ENCODE measurements around the gene DAGLB.
A peak's percentile ranks its signal among the peaks of the same experiment; 100 is the strongest.
"Not testable (repeated sequence)": the region's sequence is repeated elsewhere in the genome, so short reads cannot be mapped to it uniquely, and the experiment has no call there.

DAGLB gene

DNA sequence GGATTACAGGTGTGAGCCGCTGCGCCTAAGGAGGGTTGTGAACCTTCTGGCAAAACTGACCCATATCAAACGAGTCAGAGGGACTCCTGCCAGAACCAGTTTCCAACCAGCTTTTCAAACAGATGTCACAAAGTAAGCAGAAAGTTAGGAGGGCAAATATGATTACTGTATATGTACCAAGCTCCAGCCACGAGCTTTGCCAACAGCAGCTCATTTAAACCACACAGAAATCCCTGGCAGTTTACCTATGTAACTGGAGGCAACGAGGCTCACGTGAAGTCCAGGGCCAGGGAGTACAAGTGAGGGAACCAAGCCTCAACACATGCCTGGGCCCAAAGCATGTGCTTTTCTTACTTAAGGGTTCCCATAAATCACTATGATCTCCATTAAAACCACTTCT lies 12.5 kb upstream of the DAGLB start:
- no peak for DNase-seq

DNA sequence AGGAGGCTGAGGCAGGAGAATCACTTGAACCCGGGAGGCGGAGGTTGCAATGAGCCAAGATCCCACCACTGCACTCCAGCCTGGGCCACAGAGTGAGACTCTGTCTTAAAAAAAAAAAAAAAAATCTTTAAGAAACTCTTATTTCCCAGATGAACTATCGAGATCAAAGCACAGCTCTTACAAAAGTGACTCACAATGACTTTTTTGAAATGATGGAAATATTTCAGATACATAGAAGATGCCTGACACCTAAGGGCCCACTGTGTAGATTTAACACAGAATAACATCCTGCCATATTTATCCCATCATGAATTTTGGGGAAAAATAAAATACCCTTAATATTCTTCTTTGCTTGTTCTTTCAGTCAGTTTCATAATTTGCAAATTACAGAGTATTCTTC lies 10.9 kb upstream of the DAGLB start:
- not testable (repeated sequence) for DNase-seq

DNA sequence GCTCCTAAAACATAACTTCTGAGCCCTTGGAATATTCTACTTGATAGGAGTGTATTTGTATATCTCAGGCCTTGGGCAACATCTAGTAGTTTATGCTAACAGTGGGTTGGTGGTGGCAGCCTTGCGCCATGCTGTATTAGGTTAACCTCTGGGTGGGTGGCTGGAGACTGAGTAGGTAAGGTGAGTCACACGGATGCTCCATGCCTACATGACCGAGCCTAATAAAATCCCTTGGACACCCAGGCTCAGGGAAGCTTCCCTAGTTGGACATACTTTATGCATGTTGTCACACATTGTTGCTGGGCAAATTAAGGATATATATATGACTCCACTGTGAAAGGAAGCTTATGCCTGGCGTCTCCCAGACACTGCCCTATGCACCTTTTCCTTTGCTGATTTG lies 6.0 kb upstream of the DAGLB start:
- no peak for DNase-seq

DNA sequence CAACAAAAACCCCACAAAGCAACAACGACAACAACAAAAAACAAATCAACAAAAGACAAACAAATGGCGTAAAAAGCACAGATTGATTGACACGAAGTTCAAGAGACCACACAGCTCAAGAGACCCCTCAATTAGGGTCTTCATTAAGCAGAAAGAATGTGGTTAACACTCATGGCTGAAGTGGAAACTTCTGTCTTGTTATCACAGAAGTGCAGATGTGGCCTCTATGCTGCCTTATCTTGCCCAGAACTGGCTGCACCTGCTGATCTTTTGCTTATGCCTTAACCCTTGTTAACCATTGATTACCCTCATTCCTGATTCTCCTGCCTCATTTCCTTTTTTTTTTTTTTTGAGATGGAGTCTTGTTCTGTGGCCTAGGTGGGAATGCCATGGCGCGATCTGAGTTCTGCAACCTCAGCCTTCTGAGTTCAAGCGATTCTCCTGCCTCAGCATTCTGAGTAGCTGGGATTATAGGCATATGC lies 3.5 kb upstream of the DAGLB start:
- no peak for DNase-seq

DNA sequence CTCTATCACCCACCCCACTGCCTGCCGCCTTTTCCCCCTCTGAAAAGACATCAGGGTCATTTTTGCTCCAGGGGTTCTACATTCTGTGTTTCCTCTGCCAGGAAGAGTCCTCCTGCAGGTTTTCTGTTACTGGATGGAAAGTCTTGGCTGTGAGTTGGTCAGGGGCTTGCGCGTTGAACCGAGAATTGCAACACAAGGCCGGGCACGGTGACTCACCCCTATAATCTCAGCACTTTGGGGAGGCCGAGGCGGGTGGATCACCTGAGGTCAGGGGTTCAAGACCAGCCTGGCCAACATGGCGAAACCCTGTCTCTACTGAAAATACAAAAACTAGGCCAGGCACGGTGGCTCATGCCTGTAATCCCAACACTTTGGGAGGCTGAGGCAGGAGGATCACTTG lies 2.8 kb upstream of the DAGLB start:
- not testable (repeated sequence) for DNase-seq

DNA sequence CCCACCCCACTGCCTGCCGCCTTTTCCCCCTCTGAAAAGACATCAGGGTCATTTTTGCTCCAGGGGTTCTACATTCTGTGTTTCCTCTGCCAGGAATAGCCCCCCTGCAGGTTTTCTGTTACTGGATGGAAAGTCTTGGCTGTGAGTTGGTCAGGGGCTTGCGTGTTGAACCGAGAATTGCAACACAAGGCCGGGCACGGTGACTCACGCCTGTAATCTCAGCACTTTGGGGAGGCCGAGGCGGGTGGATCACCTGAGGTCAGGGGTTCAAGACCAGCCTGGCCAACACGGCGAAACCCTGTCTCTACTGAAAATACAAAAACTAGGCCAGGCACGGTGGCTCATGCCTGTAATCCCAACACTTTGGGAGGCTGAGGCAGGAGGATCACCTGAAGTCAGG lies 2.1 kb upstream of the DAGLB start:
- DNase-seq: not testable (repeated sequence)

- no peak for DNase-seq
Measured at GRCh38 chr7:6448943-6449543, 1.3 kb upstream of the DAGLB start.

- DNase-seq: peak; percentile 29
Measured at GRCh38 chr7:6446838-6447580, 745 bp downstream of the DAGLB start.

DNA sequence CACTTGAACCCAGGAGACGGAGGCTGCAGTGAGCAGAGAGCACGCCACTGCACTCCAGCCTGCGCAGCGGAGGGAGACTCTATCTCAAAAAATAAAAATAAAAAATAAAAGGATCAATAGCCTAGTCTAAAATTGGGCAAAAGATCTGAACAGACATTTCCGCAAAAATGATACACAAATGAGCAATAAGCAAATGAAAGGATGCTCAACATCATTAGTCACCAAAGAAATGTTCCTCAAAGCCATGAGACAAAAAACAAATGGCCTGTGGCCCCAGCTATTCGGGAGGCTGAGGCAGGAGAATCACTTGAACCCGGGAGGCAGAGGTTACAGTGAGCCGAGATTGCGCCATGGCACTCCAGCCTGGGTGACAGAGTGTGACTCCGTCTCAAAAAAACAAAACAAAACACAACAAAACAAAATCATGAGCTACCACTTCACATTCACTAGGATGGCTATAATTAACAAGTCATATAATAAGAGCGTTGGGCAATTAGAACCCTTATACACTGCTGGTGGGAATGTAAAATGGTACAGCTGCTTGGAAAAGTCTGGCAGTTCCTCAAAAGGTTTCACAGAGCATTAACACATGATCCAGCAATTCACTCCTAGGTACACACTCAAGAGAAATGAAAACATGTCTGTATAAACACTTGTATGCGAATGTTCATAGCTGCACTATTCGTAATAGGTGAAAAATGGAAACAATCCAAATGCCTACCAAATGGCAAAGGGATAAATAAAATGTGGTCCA lies 3.1 kb downstream of the DAGLB start:
- no peak for DNase-seq

GRCh38 chr7:6443372-6443941 lies 4.3 kb downstream of the DAGLB start:
- DNase-seq: no peak

- DNase-seq: no peak
Measured at GRCh38 chr7:6442114-6442513, 5.6 kb downstream of the DAGLB start.

GRCh38 chr7:6440381-6440780 lies 7.4 kb downstream of the DAGLB start:
- no peak for DNase-seq

DNA sequence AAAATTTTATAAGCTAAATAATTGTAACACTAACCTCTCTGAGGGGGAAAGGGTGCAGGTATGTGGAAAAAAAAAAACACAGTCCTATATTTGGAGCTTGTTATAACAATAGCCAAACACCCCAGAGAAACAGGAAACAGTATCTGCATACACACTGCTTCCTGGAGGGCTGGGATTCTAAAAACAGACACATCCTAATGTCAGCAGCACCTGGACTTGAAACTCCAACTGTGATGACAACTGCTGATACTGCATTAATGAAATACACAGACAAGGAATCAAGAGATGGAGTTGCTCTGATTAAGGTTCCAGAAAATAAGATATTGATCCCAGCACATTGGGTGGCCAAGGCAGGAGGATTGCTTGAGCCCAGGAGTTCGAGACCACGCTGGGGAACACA lies 9.3 kb downstream of the DAGLB start:
- DNase-seq: no peak

- DNase-seq: no peak
Measured at GRCh38 chr7:6437251-6437650, 10.5 kb downstream of the DAGLB start.

GRCh38 chr7:6436385-6436685 lies 11.4 kb downstream of the DAGLB start:
- peak; percentile 48 for DNase-seq

GRCh38 chr7:6435486-6436384 lies 12.0 kb downstream of the DAGLB start:
- DNase-seq: peak; percentile 85

- DNase-seq: no peak
Measured at GRCh38 chr7:6433784-6434615, 13.8 kb downstream of the DAGLB start.

- no peak for DNase-seq
Measured at GRCh38 chr7:6432781-6433180, 15.0 kb downstream of the DAGLB start.

DNA sequence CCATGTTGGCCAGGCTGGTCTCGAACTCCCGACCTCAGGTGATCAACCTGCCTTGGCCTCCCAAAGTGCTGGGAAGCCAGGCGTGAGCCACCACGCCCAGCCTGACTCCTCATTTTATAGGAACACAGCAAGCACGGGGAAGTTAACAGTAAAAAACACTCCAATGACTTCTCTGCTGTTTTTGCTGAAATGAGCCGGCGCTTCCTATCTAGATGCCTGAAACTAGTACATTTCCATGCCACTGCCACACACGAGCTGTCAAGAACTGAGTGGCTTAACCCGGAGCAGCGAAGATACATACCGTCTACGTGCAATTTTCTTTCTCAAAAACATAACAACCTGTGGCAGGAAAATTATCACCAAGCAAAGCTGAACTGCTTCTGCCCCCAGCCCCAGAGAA lies 16.8 kb downstream of the DAGLB start:
- no peak for DNase-seq

GRCh38 chr7:6430271-6430940 lies 17.3 kb downstream of the DAGLB start:
- peak; percentile 7 for DNase-seq

GRCh38 chr7:6425948-6426347 lies 21.8 kb downstream of the DAGLB start:
- no peak for DNase-seq

All from NCI-H1694 (cell line).